Measurements from ENCODE around the gene TSSK2.
"Not testable (repeated sequence)": the region's sequence is repeated elsewhere in the genome, so short reads cannot be mapped to it uniquely, and the experiment has no call there.

TSSK2 gene

GRCh38 chr22:19143967-19144400, 12.9 kb downstream of the TSSK2 start:
- no peak for DNase-seq (ENCODE audit: low read depth)

GRCh38 chr22:19146215-19146968, 15.3 kb downstream of the TSSK2 start:
- DNase-seq (ENCODE audit: low read depth): no peak

DNA sequence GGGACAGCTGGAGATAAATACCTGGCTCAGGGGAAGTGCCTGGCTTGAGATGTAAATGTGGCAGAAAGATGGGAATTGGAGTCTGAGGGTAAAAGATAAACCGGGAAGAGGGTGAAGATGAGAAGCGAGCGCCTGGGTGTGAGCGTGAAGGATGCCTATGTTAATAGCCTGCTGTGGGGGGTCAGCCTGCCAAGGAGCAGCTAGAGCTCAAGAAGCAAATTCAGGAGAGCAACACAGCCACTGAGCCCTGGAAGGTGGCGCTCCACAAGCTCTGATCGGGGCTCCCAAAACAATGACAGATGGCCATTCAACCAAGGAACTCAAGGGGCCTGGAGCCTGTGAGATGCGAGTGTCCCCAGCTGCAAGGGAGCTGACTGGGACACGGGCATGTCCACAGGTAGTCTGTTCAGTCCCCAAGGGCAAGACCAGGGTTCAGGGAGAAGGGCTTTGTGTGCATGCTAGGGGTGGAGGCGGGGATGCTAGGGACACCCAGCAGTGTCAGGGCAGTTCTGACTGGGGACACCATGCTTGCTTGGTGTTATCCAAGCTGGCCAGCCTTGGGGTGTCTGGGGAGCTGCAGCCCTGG, 16.2 kb downstream of the TSSK2 start:
- DNase-seq (ENCODE audit: low read depth): no peak

DNA sequence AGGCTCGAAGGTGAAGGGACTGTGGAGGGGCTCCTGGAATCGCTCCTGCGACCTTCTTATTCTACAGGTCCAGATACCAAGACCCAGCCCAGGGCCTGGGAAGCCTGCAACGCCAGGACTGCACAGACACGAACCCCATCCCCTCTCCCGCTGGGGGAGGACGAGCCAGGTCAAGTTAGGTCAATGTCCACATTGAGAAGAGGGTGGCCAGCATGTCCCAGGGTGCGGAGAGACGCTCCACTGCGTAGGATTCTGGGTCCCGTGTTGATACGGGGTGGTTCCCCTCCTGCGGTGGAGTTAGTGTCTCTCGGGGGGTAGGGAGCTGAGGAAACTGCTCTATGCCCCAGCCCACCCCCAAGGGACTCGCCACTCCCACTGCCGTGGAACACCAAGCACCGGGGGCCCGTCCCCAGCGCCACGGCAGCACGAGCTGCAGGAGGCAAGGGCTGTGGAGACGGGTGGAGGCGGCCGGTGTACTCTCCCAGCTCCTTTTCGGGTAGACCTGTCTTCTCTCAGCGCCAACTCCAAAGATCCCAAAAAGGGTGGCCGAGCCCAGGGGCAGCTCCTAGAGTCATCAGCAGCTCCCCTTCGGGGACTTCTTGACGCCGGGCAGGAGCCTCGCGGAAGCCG, 17.4 kb downstream of the TSSK2 start:
- DNase-seq (ENCODE audit: low read depth): no peak

DNA sequence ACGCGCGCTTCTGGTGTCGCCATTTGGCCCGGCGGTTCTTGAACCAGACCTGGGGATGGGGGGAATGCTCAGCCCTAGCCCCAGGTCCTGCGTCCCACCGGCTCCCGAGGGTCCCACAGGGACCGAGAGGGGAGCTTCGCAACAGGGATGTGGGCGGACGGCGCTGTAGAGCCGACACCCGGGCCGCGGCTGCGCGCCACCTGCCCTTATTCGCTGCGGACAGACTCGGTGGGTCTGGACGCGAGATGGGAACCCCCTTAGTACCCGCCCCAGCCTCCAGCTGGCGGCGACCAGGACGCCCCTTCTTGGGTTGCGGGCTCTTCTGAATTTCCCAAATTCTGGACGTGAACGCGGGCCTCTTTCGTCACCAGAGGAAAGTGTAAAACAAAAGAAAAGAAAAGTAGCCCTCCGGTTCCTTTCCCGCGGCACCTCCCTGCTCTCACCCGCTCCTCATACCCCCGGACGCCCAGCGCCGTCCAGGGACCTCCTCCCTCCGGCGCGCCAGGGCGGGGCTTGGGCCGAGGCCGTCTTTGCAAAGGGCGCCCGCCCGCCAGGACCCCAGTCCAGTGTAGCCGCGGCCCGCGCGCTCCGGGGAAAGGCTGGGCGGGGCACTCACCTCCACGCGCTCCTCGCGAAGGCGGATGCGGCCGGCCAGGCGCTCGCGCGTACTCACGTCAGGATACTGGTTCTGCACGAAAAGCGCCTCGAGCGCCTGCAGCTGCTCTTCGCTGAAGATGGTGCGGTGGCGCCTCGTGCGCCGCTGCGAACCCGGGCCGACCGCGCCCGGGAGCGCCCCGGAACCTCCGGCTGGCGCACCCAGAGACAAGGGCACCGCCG, 18.2 kb downstream of the TSSK2 start:
- peak; percentile 12 for DNase-seq (ENCODE audit: low read depth)

DNA sequence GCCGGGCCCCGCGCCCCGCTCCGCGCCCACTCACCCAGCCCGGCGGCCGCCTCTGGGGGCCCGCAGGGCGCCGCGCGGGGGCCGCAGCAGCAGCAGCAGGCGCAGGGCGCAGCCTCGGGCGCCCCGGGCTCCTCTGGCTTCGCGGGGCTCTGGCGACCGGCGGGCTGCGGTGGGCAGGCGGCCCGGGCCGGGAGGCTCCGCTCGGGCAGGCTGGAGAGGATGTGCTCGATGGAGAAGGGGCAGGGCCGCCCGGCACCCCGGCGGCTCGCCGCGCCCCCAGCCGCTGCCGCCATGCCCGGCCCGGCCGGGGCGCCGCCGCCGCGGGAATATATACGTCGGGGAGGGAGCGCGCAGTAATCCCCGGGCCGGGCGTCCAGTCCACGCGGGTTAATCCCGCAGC, 18.9 kb downstream of the TSSK2 start, which contains the start of gene GSC2:
TSS of gene GSC2 (minus strand) at position 302 of the 400 bp plus-strand sequence. CDS start at position 293, 9 bp downstream.
- no peak for DNase-seq (ENCODE audit: low read depth)

DNA sequence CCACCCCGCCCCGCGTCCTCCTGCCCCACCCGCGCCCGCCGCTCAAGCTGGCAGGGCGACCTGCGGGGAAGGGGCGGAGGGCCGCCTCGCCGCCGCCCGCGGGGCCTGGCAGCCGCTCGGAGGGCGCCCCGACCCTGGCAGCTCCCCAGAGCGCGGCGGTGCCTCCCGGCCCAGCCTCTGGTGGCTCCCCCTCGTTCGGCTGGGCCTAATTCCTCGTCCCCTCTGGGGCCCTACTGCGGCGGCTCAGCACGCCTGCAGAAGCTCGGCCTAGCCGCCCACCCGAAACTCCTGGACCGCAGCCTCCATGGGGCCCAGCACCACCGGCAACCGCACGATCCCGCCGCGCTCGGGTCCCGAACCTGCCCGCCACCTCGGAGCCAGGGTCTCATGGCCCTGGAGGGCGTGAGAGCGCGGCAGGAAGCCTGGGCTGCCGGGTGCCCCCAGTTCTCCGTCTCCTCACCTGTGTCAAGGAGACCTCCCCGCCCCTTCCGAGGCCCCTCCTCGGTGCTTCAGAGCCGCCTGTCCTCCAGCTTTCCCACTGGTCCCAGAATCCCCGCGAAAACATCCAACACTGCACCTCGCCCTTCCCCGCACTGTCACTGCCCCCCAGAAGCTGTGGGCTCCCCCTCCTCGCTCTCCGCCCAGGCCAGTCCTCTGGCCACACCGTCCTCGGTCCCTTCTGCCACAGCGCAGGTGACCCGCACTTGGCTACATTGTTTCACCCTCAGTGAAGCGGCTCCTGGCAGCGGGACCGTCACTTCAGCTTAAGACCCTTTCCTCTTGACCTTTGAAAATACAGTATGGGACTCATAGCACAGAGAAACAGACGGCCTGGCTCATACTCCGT, 19.6 kb downstream of the TSSK2 start:
- DNase-seq (ENCODE audit: low read depth): no peak

DNA sequence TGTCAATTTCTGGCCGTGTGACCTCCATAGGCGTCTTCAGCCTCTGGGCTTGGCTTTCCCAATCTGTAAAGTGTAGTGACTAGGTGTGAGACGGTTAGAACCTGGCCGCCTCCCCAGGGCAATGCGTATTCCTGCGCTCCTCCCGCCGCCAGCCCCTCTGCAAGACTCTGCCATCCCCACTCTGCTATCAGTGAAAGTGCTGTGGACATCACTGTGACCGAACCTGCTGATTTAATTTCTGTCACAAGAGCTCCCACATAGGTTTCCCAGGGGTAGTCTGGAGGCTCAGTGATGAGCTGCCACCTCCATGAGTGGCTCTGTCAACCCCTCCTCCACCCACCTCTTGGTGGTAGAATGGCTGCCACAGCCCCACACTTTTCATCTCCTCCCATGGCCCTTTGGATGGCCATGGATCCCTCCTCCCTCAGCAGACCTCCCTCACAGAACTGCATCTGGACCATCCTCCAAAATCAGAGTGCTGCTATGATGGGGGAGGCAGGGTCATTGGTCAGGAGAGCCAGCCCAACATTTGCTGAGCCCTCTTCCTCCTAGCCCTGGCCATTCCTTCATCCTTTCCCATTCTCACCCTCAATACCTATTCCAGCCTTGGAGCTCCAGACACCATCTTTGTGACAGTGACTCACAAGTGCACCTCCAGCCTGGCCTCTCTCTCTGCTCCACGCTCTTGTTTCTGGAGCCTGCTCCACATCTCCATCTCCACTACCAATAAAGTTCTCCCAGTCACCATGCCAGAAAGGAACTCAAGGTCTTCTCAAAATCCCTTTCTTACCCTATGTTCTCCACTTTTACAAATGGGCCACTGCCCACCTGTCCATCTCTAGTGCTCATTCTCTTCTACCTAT, 20.5 kb downstream of the TSSK2 start:
- DNase-seq (ENCODE audit: low read depth): no peak

- no peak for DNase-seq (ENCODE audit: low read depth)
Measured at GRCh38 chr22:19152942-19153883, 22.1 kb downstream of the TSSK2 start.

DNA sequence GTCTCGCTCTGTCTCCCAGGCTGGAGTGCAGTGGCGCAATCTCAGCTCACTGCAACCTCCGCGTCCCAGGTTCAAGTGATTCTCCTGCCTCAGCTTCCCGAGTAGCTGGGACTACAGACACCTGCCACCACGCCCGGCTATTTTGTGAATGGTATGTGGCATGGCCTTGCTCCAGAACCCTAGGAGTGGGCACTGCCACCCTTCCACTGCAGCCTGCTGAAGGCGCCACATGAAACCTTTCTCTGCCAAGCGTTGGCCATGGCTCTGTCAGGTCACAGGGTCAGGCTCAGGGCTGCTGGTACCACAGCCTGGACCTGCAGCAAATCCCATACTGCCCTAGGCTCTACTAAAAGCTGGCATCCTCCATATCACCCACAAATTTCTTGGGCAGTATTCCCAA, 25.0 kb downstream of the TSSK2 start:
- not testable (repeated sequence) for DNase-seq (ENCODE audit: low read depth)

DNA sequence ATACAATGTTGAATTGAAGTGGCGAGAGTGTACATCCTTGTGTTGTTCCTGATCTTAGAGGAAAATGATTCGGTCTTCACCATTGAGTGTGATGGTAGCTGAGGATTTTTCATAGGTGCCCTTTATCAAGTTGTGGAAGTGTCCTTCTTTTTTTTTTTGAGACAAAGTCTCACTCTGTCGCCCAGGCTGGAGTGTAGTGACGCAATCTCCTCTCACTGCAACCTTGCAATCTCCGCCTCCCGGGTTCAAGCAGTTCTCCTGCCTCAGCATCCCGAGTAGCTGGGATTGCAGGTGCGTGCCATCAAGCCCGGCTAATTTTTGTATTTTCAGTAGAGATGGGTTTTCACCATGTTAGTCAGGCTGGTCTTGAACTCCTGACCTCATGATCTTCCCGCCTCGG, 27.5 kb downstream of the TSSK2 start:
- DNase-seq (ENCODE audit: low read depth): not testable (repeated sequence)

DNA sequence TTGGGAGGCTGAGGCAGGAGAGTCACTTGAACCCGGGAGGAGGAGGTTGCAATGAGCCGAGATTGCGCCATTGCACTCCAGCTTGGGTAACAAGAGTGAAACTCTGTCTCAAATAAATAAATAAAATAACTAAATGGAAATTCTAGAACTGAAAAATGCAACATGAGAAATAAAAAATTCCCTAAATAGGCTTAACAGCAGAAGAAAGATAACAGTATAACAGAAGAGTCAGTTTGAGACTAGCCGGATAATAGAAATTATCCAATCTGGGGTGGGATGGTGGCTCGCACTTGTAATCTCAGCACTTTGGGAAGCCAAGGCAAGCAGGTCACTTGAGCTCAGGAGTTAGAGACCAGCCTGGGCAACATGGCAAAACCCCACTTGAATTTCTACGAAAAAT, 33.3 kb downstream of the TSSK2 start:
- DNase-seq (ENCODE audit: low read depth): no peak

DNA sequence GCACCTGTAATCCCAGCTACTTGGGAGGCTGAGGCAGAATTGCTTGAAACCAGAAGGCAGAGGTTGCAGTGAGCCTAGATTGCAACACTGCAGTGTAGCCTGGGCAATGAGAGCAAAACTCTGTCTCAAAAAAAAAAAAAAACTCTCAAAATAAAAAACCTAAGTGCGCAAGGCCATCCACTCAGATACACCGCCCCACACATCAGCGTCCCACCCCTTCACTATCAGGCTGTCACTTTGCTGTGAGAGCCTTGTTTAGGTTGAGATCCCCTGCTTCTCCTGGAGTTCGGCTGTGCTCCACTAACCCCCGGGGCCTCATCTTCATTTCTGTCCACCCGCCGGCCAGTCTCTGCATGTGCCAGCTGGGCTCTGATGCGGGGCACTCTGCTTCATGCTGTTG, 35.3 kb downstream of the TSSK2 start:
- no peak for DNase-seq (ENCODE audit: low read depth)

GRCh38 chr22:19167106-19167869, 36.2 kb downstream of the TSSK2 start:
- DNase-seq (ENCODE audit: low read depth): no peak

- DNase-seq (ENCODE audit: low read depth): no peak
Measured at GRCh38 chr22:19168088-19168890, 37.2 kb downstream of the TSSK2 start.

GRCh38 chr22:19169002-19169946, 38.2 kb downstream of the TSSK2 start:
- DNase-seq (ENCODE audit: low read depth): no peak

DNA sequence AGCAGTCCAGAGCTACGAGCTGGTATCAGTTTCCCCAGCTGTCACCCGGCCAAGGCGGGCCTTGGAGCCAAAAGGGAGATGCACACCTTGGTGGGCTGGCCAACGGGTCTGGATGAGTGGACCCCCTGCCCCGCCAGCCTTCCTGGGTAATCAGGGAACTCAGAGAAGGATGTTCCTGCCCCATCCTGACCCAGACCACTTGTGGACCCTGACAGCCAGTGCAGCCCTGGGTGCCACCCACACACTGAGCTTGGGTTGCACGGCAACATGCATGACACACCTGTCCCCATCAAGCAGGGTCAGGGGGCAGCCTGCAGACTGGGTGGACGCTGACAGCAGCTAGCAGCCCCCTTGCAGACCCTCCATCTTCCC, 38.8 kb downstream of the TSSK2 start:
- no peak for DNase-seq (ENCODE audit: low read depth)

Measured in T-helper 22 cell (primary cell).